ENCODE results near the gene MACROD2.

Gene MACROD2

DNA sequence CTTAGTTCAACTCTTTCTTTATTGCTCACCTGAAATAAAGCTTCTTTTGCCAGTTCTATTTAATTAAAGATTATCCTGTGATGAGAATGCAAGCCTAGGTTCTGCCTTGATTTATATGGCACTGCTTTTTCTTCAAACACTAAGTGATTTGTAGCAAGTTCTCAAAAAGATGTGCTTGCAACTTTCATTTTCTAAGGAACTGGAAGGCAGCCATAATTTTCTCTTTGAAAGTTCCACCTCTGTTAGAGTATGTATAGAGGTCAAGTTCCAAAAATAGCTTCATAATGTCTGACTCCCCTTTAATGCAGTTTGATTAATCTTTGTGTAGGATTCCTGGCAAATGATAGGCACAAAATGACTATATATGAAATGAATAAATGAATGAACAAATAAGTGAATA, 870.4 kb downstream of the MACROD2 start:
- no peak for DNase-seq (ENCODE audit: low spot score)

- no peak for DNase-seq (ENCODE audit: low spot score)
Measured at GRCh38 chr20:14866841-14867514, 871.7 kb downstream of the MACROD2 start.

DNA sequence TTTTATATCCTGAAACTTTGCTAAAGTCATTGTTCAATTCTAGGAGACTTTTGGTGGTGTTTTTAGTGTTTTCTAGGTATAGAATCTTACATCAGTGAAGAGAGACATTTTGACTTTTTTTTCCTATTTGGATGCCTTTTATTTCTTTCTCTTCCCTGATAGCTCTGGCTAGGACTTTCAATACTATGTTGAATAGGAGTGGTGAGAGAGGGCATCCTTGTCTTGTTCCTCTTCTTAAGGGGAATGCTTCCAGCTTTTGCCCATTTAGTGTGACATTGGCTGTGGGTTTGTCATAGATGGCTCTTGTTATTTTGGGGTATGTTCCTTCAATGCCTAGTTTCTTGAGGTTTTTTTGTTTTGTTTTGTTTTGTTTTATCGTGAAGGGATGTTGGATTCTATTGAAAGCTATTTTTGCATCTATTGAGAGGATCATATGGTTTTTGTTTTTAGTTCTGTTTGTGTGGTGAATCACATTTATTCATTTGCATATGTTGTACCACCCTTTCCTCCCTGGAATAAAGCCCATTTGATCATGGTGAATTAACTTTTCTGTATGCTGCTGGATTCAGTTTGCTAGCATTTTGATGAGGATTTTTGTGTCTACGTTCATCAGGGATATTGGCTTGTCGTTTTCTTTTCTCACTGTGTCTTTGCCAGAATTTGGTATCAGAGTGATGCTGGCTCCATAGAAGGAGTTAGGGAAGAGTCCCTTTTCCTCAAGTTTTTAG, 882.1 kb downstream of the MACROD2 start:
- no peak for DNase-seq (ENCODE audit: low spot score)

- no peak for DNase-seq (ENCODE audit: low spot score)
Measured at GRCh38 chr20:14878676-14879019, 883.3 kb downstream of the MACROD2 start.

- no peak for DNase-seq (ENCODE audit: low spot score)
Measured at GRCh38 chr20:14879020-14879697, 883.8 kb downstream of the MACROD2 start.

DNA sequence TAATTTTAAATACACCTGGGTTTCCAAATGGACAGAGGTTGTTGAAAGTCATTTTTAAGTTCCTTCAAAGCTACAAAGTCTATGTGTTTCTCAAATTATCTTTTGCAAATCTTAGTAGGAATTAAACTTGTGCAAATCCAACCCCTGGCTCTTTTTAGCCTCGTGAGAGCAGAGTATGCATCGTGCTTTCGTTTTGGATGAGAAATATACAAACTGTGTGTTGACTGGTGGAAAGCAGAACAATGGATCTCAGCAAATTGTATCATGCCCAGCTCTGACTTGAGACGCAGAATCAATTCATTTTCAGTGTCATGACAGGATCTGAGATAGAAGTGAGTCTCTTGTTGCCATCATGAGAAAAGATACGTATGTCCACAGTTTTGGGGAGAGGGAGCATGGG, 884.5 kb downstream of the MACROD2 start:
- DNase-seq (ENCODE audit: low spot score): no peak

- DNase-seq (ENCODE audit: low spot score): no peak
Measured at GRCh38 chr20:14881518-14881917, 886.2 kb downstream of the MACROD2 start.

- no peak for DNase-seq (ENCODE audit: low spot score)
Measured at GRCh38 chr20:14882157-14882556, 886.8 kb downstream of the MACROD2 start.

GRCh38 chr20:14882846-14883245, 887.5 kb downstream of the MACROD2 start:
- no peak for DNase-seq (ENCODE audit: low spot score)

DNA sequence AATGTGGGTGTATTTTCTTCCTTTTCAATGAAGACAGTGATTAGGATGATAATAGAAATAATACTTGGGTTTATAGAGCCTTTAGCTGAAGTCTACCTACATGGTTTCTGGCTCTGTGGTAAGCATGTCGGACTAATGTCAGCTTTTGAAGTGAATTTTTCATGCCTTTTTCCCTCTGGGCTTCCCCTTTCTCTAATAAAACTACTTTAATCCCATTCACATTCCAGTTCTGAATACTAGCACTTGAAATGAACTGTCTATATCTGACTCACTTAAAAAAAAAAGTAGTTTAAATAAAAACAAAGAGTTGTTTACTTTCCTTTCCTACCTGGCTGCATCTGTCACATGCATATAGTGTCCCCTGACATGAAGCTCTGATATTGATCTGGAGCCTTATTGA, 888.0 kb downstream of the MACROD2 start:
- no peak for DNase-seq (ENCODE audit: low spot score)

- DNase-seq (ENCODE audit: low spot score): no peak
Measured at GRCh38 chr20:14885661-14886060, 890.3 kb downstream of the MACROD2 start.

- no peak for DNase-seq (ENCODE audit: low spot score)
Measured at GRCh38 chr20:14888134-14888533, 892.8 kb downstream of the MACROD2 start.

DNA sequence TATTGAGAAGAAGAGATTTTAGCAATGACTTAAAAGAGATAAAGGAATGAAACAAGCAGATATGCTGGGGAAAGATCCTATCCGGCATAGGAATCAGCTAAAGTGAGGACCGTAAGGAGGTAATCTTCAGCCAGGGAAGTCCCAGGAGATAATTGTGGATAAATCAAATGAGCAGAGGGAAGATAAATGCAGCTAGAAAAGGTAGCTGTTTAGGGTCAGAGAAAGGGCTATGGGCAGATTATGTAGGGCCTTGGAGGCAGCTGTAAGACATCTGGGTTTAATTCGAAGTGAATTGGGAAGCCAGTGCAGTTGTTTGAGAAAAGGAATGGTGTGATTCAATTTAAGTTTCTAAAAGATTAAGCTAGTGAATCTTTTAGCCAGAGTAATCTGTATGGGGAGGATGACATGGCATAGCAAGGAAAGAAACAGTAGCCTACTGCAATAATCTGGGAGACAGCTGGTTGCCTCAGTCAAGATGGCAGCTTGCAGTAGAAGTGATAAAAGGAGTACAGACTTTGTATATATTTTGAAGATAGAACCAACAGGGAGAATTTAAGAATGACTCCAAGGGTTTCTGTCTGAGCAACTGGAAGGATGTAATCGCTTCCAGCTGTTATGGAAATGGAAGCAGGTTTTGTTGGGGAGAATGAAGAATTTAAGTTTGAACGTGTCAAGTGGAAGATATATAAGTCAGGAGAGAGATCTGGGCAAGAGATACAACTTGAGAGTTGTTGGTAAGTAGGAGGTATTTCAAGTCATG, 894.4 kb downstream of the MACROD2 start:
- DNase-seq (ENCODE audit: low spot score): no peak

DNA sequence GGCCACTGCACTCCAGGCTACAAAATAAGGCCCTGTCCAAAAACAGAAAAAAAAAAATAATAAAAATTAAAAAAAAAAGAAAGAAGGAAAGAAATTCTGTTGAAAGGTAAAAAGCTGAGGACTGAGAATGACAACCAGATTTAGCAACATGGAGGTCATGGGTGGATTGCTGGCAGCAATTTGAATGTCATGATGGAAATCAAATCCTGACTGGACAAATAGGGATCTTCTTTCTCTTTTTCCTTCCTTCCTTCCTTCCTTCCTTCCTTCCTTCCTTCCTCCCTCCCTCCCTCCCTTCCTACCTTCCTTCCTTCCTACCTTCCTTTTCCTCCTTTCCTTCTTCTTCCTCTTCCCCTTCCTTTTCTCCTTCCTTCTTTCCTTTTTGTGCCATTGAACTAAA, 895.4 kb downstream of the MACROD2 start:
- no peak for DNase-seq (ENCODE audit: low spot score)

- DNase-seq (ENCODE audit: low spot score): no peak
Measured at GRCh38 chr20:14892782-14893181, 897.5 kb downstream of the MACROD2 start.

DNA sequence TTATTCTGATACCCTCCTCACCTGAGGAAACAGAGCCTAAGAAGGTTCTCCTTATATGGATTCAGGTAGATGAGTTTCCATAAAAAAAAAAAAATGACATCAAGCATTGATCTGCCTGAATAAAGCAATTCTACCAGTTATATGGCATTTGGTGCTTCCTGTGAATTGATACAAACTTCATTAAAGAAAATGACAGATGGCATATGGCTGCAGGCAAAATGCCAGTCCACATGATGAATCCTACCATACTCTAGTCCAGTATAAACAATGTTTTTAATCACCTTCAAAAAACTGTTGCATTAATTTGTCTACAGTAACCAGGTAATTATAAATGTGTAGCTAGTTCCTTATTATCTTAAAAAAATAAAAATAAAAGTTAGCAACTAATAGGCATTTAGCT, 901.3 kb downstream of the MACROD2 start:
- DNase-seq (ENCODE audit: low spot score): no peak

DNA sequence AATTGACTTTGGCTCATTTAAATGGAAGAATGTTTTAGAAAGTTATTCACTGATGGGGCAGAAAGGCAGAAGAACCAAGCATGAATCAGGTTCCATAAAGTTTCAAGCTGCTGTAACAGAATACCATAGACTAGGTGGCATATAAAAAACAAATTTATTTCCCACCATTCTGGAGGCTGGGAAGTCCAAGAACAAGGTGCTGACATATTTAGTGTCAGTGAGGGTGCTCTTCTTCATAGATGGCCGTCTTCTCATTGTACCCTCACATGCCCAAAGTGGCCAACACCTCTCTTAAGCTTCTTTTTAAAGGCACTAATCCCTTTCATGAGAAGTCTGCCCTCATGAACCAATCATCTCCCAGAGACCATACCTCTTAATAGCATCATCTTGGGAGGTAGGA, 902.3 kb downstream of the MACROD2 start:
- DNase-seq (ENCODE audit: low spot score): no peak

- no peak for DNase-seq (ENCODE audit: low spot score)
Measured at GRCh38 chr20:14902432-14903089, 907.2 kb downstream of the MACROD2 start.

DNA sequence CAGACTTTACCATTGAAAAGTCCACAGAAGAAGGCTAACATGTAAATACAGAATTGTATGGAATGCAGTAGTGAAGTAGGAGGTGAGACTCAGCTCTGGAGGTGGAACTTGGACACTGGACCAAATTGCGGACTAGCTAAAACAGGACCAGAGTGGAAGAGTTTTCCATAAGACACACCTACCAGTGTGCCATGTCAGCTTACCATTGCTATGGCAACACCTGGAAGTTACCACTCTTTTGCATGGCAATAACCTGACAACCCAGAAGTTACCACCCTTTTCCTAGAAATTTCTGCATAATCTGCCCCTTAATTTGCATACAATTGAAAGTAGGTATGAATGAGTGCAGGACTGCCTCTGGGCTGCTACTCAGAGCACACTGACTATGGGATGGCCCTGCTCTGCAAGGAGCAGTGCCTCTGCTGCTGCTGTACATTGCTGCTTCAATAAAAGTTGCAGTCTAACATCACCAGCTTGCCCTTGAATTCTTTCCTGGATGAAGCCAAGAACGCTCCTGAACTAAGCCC, 911.7 kb downstream of the MACROD2 start:
- no peak for DNase-seq (ENCODE audit: low spot score)

GRCh38 chr20:14910126-14910525, 914.8 kb downstream of the MACROD2 start:
- DNase-seq (ENCODE audit: low spot score): no peak

GRCh38 chr20:14913896-14914620, 918.7 kb downstream of the MACROD2 start:
- DNase-seq (ENCODE audit: low spot score): no peak
